ENCODE results near the gene SLC25A22. TPM values are rescaled to one million over a fixed set of nuclear protein-coding genes. Genes with fewer than 3 reads are reported as not detected.

Gene SLC25A22
- total RNA-seq, 1 donor from 2014 or later, result 2.6 TPM

DNA sequence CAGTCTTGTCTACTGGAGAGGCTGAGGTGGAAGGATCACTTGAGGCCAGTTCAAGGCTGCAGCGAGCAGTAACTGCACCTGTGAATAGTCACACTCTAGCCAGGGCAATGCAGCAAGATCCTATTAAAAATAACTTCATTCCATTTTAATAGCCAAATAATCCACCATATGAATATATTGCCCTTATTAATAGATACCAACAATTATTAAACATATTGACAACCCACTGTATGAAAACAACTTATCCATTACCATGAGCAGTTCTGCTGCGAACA lies 31.2 kb downstream of the SLC25A22 start:
- DNase-seq (ENCODE audit: missing footprints) (no peak), ATAC-seq (no peak)
- intact Hi-C loops (cut with DNase I), result no loop called here

GRCh38 chr11:766106-766935 lies 31.8 kb downstream of the SLC25A22 start:
- intact Hi-C loops (cut with DNase I), result no loop called here
- no peak for DNase-seq (ENCODE audit: missing footprints)
- ATAC-seq, result no peak

- DNase-seq (ENCODE audit: missing footprints), result no peak
- no peak for ATAC-seq
- intact Hi-C loops (cut with DNase I), result no loop called here
Measured at GRCh38 chr11:765802-766091, 32.3 kb downstream of the SLC25A22 start.

DNA sequence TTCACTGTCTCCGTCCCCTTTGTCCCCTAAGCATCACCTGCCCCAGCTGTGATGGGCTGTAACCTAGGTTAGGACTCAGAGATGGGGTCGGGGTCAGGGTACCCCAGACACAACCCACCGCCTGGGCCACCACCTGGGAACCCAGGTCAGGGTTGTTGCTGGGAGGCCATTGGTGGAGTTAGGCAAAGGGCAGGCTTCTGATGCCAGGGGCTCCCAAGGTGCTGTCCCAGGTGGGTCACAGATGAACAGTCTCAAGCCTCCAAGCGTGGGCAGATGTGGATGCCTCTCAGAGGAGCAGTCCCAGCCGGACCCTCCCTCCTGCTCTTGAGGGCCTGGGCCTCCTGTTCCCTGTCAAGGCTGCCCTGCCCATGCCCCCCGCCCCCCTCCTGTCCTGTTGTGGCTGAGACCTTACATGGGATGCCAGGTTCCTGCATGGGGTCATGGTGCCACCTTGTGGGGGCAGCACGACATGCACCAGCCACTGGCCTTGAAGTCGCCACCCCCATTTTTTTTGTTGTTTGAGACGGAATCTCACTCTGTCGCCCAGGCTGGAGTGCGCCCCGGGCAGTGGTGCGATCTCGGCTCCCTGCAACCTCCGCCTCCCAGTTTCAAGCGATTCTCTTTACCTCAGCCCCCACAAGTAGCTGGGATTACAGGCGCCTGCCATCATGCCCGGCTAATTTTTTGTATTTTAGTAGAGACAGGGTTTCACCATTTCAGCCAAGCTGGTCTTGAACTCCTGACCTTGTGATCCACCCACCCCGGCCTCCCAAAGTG lies 32.9 kb downstream of the SLC25A22 start:
- peak; percentile 79 for ATAC-seq
- peak; percentile 80 for DNase-seq (ENCODE audit: missing footprints)
- intact Hi-C loops (cut with DNase I), result no loop called here

DNA sequence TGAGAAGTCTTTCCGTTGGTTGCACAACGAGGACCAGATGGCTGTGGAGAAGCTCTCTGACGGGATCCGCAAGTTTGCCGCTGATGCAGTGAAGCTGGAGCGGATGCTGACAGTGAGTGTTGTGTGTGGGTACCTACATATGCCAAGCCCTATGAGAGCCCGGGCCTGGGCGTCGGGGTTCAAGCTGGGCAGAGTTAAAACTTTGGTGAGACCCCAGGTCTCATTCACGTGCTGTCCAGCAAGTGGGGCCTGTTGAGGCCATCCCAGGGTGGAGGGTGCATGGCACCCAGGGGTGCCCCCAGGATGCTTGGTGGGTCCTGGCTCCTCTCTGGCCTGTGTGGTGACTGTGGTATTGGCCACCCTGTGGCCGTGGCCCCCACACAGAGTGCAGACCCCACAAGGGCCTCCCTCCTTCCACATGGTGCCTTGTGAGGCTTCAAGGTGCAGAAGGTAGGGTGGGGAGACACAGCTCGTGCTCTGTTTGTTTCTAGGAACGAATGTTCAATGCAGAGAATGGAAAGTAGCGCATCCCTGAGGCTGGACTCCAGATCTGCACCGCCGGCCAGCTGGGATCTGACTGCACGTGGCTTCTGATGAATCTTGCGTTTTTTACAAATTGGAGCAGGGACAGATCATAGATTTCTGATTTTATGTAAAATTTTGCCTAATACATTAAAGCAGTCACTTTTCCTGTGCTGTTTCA lies 33.6 kb downstream of the SLC25A22 start:
- ATAC-seq, result peak; percentile 2
- intact Hi-C loops (cut with DNase I), result no loop called here
- DNase-seq (ENCODE audit: missing footprints), result no peak

DNA sequence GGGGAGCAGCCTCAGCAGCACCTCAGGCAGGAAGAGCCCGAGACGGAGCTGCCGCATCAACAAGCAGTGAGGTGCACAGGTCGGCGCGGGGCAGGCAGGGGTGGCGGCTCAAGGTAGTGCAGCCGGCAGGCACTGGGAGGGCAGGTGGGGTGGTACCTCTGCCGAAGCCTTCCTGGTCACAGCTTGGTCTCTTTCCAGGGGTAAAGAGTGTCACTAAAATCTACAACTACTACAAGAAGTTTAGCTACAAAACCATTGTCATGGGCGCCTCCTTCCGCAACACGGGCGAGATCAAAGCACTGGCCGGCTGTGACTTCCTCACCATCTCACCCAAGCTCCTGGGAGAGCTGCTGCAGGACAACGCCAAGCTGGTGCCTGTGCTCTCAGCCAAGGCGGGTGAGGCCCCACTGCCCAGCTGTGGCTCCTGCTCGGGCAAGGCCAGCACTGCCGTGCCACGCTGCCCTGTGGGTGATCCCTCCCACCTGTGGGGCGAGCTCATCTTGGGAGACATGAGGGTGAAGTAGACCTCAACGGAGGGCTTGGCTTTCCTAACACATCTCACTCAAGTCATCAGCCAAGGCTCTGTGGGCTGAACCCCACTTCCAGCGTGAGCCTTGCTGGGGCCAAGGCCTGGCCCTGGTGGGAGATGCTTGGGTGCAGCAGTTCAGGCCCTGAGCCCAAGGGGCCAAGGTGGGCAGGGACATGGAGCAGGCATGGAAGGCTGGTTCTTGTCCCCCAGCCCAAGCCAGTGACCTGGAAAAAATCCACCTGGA lies 34.3 kb downstream of the SLC25A22 start:
- no peak for DNase-seq (ENCODE audit: missing footprints)
- intact Hi-C loops (cut with DNase I), result no loop called here
- no peak for ATAC-seq

DNA sequence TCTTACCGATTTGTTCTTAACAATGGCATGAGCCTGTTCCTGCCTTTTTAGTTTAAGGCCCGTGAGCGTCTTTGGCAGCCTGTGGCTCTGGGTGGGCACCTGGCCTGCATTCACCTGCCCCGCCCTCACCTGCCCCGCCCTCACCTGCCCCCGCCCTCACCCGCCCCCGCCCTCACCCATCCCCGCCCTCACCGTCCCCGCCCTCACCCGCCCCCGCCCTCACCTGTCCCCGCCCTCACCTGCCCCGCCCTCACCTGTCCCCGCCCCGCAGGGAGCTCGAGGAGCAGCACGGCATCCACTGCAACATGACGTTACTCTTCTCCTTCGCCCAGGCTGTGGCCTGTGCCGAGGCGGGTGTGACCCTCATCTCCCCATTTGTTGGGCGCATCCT lies 35.0 kb downstream of the SLC25A22 start:
- intact Hi-C loops (cut with DNase I), result no loop called here
- no peak for ATAC-seq
- DNase-seq (ENCODE audit: missing footprints), result no peak

DNA sequence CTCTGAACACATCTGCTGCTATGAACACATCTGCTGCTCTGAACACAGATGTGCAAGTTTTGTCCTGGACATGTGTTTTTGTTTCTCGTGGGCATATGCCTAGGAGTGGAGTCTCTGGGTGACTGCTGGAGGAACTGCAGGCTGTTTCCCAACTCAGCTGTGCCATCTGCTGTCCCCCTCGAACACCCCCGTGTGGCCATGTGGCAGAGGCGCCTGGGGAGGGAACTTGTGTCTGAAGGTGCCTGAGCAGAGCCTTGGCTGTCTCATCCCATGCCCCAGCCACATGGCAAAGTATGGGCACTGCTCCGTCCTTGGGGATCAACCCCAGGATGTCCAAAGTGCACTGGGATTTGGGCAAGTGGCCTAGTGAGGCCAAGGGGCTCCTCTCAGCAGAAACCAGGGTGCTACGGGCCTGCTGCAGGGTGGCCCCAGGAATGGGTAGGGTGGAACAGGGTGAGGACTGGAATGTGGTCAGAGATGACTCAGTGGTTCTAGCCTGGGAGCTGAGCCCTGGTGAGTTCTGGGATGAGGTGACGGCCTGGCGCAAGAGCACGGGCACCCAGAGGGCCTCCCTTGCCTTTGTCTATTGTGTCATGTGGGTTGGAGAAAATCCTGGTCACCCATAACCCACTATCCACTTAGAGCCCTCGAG lies 35.5 kb downstream of the SLC25A22 start:
- ATAC-seq (no peak), DNase-seq (ENCODE audit: missing footprints) (no peak)
- intact Hi-C loops (cut with DNase I), result no loop called here

DNA sequence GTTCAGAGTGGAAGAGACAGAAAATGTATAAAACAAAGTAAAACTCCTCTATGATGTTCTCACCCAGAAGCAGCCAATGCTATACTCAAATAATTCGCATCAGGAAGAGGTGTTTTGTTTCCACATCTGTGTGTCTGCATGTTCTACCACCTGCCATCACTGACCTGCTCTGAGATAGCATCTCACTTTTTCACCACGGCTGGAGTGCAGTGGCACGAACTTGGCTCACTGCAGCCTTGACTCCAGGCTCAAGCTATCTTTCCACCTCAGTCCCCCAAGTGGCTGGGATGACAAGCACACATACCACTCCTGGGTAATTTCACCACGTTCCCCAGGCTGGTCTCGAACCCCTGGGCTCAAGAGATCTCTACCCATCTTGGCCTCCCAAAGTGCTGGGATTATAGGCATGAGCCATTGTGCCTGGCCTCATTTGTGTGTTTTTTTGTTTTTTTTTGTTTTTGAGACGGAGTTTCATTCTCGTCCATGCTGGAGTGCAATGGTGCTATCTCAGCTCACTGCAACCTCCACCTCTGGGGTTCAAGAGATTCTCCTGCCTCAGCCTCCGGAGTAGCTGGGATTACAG lies 36.5 kb downstream of the SLC25A22 start:
- intact Hi-C loops (cut with DNase I), result no loop called here
- ATAC-seq, result no peak
- DNase-seq (ENCODE audit: missing footprints), result no peak

DNA sequence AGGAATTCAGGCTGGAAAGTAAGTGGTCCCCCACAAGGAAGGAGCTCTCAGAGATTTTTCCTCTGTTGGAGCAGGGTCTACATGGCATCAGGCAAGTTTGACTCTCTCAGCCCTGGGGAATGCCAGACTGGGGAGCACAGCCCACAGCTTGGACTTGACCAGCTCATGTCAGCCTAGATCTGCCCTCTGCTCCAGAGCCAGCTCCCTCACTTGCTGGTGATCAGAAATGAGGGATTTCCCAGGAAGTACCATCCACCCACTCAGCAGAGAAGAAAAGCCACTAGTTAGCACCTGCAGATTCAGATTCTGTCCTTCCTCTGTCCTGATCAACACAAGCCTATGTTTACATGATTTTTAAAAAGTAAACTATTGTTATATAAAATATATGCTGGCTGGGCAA lies 37.8 kb downstream of the SLC25A22 start:
- intact Hi-C loops (cut with DNase I), result no loop called here
- DNase-seq (ENCODE audit: missing footprints) (no peak), ATAC-seq (no peak)

DNA sequence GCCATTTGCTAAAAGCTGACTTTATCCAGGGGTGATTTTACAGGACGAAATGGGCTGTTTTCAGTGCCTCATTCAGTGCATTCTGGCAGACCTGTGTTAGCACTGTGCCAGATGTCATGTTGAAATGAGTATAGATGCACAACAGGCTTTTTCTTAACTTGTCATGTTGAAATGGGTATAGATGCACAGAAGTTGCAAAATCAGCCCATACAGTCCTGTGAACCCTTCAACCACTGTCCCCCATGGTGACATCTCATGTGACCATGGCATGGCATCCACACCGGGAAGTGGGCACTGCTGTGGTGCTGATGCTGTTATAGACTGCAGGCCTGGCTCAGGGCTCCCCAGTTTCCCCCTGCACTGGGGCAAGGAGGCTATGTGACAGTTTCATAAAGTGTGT lies 48.4 kb downstream of the SLC25A22 start:
- intact Hi-C loops (cut with DNase I), result no loop called here
- ATAC-seq, result no peak
- no peak for DNase-seq (ENCODE audit: missing footprints)

- no peak for ATAC-seq
- DNase-seq (ENCODE audit: missing footprints), result no peak
- intact Hi-C loops (cut with DNase I), result no loop called here
Measured at GRCh38 chr11:748007-748359, 50.1 kb downstream of the SLC25A22 start.

DNA sequence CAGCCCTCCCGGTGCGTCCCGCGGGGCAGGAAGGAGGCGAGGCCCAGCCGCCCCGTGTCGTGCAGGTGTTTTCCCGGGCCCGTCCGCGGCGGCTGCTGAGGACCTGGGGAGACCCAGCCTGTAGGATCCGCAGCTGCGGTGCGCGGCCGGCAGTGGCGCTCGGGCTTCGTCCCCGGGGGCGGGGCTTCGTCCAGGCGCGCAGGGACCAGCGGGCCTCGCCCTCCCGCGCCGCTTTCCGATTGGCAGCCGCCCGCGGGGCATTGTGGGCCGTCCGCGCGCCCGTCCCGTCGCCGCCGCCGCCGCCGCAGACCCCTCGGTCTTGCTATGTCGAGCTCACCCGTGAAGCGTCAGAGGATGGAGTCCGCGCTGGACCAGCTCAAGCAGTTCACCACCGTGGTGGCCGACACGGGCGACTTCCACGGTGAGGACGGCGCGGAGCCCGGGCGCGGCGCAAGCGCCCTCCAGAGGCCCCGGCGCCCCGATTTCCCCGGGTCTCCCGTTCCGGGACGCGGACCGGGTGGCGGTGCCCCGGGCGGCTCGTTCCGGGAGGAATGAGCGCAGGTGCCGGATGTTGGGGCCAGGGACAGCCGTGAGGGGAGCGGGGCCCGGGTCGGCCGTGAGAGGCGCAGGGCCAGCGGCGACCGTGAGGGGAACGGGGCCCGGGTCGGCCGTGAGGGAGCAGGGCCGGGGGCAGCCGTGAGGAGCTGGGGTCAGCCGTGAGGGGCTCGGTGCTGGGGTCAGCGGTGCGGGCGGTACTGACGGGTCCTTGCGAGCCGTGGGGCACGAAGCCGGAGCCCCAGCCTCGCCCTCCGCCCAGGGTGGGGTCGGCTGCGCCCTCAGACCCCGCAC lies 50.7 kb downstream of the SLC25A22 start, which contains the start of gene TALDO1:
Gene TALDO1, plus strand, starts transcription at position 307 of the 849 bp plus-strand sequence. Its CDS starts 18 bp downstream, at position 325.
- intact Hi-C loops (cut with DNase I), result no loop called here
- ATAC-seq, result peak; percentile 99
- peak; percentile 96 for DNase-seq (ENCODE audit: missing footprints)

DNA sequence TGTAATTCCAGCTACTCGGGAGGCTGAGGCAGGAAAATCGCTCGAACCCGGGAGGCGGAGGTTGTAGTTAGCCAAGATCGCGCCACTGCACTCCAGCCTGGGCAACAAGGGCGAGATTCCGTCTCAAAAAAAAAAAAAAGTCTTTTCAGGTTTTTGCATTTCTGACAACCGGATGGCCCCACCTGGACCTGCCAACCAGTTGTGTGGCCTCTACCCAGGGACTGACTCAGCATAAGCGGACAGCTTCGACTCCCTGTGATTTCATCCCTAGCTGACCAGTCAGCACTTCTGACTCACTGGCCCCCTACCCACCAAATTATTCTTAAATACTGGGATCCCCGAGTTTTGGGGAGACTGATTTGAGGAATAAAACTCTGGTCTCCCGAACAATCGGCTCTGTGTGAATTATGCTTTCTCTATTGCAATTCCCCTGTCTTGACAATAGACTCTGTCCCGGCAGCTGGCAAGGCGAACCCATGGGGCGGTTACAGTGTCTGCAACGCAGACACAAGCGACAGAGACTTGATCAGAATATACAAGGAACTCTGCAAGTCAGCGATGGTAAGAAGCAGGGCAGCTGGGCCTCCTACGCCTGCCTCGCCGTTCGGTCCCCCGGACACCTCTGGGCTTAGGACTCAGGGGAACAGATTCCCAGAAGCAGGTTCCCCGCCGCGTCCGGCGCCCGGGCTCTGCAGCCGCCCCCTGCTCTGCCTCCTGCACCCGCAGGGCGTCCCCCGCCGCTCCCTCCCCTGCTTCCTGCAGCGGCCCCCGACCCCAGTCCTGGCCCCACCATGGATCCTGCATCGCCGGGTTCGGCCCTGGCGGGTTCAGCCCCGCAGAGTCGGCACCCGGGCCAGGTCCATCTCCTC lies 51.6 kb downstream of the SLC25A22 start:
- no peak for DNase-seq (ENCODE audit: missing footprints)
- intact Hi-C loops (cut with DNase I), result no loop called here
- peak; percentile 27 for ATAC-seq

DNA sequence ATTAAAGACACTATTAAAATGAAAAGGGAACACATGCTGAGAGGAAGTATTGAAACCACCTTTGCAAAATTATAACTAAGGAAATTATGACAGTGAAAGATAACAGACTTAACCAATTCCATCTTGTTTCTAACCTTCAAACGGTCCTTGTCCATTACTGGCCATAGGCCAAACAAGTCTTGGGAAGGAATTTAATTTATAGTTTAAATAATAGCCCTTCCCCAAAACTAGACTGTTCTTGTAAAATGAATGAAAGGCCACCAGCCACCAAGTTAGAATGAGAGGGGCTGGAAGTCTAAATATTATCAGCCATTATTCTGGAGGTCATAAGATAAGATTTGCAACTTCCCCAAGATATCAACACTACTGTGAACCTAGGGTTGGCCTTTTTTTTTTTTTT lies 52.7 kb downstream of the SLC25A22 start:
- ATAC-seq, result no peak
- intact Hi-C loops (cut with DNase I), result no loop called here
- DNase-seq (ENCODE audit: missing footprints), result no peak

- DNase-seq (ENCODE audit: missing footprints), result no peak
- ATAC-seq, result no peak
- intact Hi-C loops (cut with DNase I), result no loop called here
Measured at GRCh38 chr11:742571-743201, 55.4 kb downstream of the SLC25A22 start.
